Parathyroid adenoma (tissue), 2 donors: ENCODE measurements around the gene ADCK2.
"Not testable (repeated sequence)": the region's sequence is repeated elsewhere in the genome, so short reads cannot be mapped to it uniquely, and the experiment has no call there.

Experiments
- H2AFZ ChIP-seq: fragments of 300-600 bp; sonication (generic); one replicate; pipeline ENCODE4 v1.7.0; 2017; ENCODE audit warnings: antibody characterized with exemption, mild to moderate bottlenecking
- H3K27ac ChIP-seq: fragments of 300-600 bp; sonication (generic); one replicate; pipeline ENCODE4 v1.7.0; 2017
- H3K27me3 ChIP-seq: fragments of 300-600 bp; sonication (generic); one replicate; pipeline ENCODE4 v1.7.0; 2017; ENCODE audit warnings: low read length; ENCODE audit not compliant: control insufficient read depth, insufficient read depth
- H3K36me3 ChIP-seq: fragments of 300-600 bp; sonication (generic); one replicate; pipeline ENCODE4 v1.7.0; 2017; ENCODE audit warnings: low read length; ENCODE audit not compliant: control insufficient read depth, insufficient read depth
- H3K4me1 ChIP-seq: fragments of 300-600 bp; sonication (generic); one replicate; pipeline ENCODE4 v1.7.0; 2017; ENCODE audit warnings: control low read depth
- H3K4me2 ChIP-seq: fragments of 300-600 bp; sonication (generic); one replicate; pipeline ENCODE4 v1.7.0; 2017; ENCODE audit warnings: low read length
- H3K4me3 ChIP-seq: fragments of 300-600 bp; sonication (generic); one replicate; pipeline ENCODE4 v1.7.0; 2017; ENCODE audit warnings: low read depth, low read length
- H3K79me2 ChIP-seq: fragments of 300-600 bp; sonication (generic); one replicate; pipeline ENCODE4 v1.7.0; 2017; ENCODE audit warnings: control low read depth
- H3K9ac ChIP-seq: fragments of 300-600 bp; sonication (generic); one replicate; pipeline ENCODE4 v1.7.0; 2017; ENCODE audit warnings: mild to moderate bottlenecking
- H3K9me3 ChIP-seq: fragments of 300-600 bp; sonication (generic); one replicate; pipeline ENCODE4 v1.7.0; 2017; ENCODE audit warnings: low read length; ENCODE audit not compliant: control insufficient read depth
- TF ChIP-seq, protein P1 (sequence below): fragments of 300-600 bp; sonication (generic); IDR thresholded peaks from one replicate; pipeline ENCODE4 v1.7.0; 2017; ENCODE audit warnings: antibody characterized with exemption, mild to moderate bottlenecking
- donor health status: primary hyperparathyroidism.

The ADCK2 gene

DNA sequence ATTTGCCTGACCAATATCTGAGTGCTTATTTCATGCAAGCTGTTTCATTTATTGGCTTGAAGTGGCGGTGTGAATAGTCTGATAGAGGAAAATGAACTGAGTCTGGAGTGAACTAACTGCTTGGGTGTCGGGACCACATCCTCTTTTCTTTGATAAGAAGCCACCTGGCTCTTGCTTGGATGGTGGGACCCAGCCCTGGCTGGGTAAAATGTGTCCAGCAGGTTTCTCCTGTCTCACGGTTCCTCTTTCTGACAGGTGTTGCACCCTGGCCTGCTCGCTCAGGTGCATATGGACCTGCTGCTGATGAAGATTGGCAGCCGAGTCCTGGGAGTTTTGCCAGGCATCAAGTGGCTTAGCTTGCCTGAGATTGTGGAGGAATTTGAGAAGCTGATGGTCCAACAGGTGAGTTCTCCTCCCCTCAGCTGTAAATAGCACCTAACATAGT is 1.6 kb downstream of the ADCK2 start:
- H3K4me3 ChIP-seq: no peak overlapping the region
- no peak overlapping the region for H3K9ac ChIP-seq
- H3K27ac ChIP-seq: peak overlapping the region; percentile 95
- no peaks in the 10 kb centered on the region for H3K9me3 ChIP-seq
- H3K4me1 ChIP-seq: peaks cover 13% of the 10 kb centered on the region
- TF ChIP-seq, protein P1, sequence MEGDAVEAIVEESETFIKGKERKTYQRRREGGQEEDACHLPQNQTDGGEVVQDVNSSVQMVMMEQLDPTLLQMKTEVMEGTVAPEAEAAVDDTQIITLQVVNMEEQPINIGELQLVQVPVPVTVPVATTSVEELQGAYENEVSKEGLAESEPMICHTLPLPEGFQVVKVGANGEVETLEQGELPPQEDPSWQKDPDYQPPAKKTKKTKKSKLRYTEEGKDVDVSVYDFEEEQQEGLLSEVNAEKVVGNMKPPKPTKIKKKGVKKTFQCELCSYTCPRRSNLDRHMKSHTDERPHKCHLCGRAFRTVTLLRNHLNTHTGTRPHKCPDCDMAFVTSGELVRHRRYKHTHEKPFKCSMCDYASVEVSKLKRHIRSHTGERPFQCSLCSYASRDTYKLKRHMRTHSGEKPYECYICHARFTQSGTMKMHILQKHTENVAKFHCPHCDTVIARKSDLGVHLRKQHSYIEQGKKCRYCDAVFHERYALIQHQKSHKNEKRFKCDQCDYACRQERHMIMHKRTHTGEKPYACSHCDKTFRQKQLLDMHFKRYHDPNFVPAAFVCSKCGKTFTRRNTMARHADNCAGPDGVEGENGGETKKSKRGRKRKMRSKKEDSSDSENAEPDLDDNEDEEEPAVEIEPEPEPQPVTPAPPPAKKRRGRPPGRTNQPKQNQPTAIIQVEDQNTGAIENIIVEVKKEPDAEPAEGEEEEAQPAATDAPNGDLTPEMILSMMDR: no peak
- peak overlapping the region; percentile 99 for H2AFZ ChIP-seq
- H3K36me3 ChIP-seq: no peaks in the 10 kb centered on the region
- H3K79me2 ChIP-seq: peaks cover 3% of the 10 kb centered on the region
- no peaks in the 10 kb centered on the region for H3K27me3 ChIP-seq
- peak overlapping the region; percentile 85 for H3K4me2 ChIP-seq

DNA sequence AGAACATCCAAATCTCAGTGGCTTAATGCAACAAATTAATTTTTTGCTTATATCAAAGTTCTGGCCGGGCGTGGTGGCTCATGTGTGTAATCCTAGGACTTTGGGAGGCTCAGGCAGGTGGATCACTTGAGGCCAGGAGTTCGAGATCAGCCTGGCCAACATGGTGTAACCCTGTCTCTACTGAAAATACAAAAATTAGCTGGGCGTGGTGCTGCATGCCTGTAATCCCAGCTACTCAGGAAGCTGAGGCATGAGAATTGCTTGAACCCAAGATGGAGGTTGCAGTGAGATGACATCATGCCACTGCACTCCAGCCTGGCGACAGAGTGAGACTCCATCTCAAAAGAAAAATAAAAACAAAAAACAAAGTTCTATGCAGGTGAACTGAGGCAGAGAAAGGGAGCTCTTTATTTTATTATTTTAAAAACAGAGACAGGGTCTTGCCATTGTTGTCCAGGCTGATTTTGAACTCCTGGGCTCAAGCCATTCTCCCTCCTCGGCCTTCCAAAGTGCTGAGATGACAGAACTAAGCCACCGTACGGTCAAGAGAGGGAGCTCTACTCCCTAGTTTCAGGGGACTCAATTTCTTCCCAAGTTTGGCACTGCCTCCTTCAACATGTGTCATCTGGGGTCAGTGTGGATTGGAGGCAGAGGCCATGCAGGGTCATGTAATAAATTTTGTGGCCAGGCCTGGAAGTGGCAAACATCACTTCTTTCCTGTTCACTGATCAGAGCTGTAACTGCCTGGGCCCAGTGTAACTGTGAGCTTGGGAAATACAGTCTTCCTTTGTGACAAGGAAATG is 2.4 kb downstream of the ADCK2 start:
- peaks cover 13% of the 10 kb centered on the region for H3K4me1 ChIP-seq
- no peaks in the 10 kb centered on the region for H3K36me3 ChIP-seq
- H3K4me3 ChIP-seq: no peak overlapping the region
- H3K9ac ChIP-seq: no peak overlapping the region
- no peaks in the 10 kb centered on the region for H3K9me3 ChIP-seq
- no peak overlapping the region for H3K27ac ChIP-seq
- TF ChIP-seq, protein P1: peak; percentile 15
- H2AFZ ChIP-seq: no peak overlapping the region
- no peak overlapping the region for H3K4me2 ChIP-seq
- H3K27me3 ChIP-seq: no peaks in the 10 kb centered on the region
- H3K79me2 ChIP-seq: peaks cover 3% of the 10 kb centered on the region

DNA sequence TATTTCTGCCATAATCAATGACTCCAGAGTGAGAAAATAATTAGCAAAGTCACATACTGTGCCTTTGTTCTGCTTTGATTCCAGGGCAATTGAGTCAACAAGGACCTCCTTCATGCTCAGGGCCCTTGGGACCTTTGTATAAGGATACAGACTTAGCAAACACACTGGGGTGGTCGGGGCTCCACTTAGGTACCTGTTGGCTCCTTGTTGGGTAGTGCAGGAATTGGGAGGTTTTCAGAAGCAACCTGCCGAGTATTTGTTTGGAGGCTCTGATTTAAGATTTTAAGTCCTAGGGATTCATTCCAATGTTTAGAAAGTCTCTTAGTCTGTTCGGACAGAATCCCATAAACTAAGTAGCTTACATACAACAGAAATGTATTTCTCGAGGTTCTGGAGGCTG is 3.0 kb downstream of the ADCK2 start:
- no peak overlapping the region for H3K4me2 ChIP-seq
- H3K9ac ChIP-seq: no peak overlapping the region
- no peaks in the 10 kb centered on the region for H3K36me3 ChIP-seq
- TF ChIP-seq, protein P1: no peak
- no peaks in the 10 kb centered on the region for H3K9me3 ChIP-seq
- H3K4me3 ChIP-seq: no peak overlapping the region
- H3K27me3 ChIP-seq: no peaks in the 10 kb centered on the region
- peaks cover 13% of the 10 kb centered on the region for H3K4me1 ChIP-seq
- H3K79me2 ChIP-seq: peaks cover 3% of the 10 kb centered on the region
- H2AFZ ChIP-seq: no peak overlapping the region
- H3K27ac ChIP-seq: no peak overlapping the region

DNA sequence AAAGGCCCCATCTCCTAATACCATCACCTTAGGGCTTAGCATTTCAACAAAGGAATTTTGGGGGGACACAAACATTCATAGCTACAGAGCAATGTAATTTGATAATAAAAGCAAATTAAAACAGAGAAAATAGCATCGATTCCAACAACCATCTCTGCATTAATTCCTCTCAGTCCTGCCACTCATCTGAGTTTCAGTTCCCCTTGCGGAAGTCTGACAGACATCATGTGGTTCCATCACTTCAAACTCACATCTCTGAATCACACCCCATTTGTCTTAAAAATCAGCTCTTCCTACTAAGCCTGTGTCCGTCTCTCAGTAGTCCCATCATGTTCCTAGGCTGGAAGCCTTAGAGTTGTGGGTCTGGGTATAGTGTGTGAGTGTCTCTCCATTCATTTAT is 3.6 kb downstream of the ADCK2 start:
- Histone ChIP-seq H3K4me3 (no peak overlapping the region), H3K79me2 (peaks cover 3% of the 10 kb centered on the region), H3K27ac (no peak overlapping the region), H3K9ac (no peak overlapping the region), H3K4me2 (no peak overlapping the region), H3K36me3 (no peaks in the 10 kb centered on the region), H3K4me1 (peaks cover 13% of the 10 kb centered on the region), H2AFZ (no peak overlapping the region), H3K27me3 (no peaks in the 10 kb centered on the region), H3K9me3 (no peaks in the 10 kb centered on the region)
- TF ChIP-seq, protein P1: no peak

DNA sequence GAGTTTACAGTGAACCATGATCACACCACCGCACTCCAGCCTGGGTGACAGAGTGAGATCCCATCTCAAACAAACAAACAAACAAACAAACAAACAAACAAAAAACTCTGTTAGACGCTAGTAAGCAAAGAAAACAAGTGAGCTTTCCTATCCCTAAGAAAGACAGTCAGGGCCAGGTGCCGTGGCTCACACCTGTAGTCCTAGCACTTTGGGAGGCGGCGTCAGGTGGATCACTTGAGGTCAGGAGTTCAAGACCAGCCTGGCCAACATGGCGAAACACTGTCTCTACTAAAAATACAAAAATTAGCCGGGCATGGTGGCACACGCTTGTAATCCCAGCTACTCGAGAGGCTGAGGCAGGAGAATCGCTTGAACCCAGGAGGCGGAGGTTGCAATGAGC is 4.2 kb downstream of the ADCK2 start:
- H3K36me3 ChIP-seq, H3K4me2 ChIP-seq: not testable (repeated sequence)

More for the DNA sequence above, 4.2 kb downstream of the ADCK2 start:
- not testable (repeated sequence) for H3K9ac ChIP-seq, H3K27me3 ChIP-seq, H2AFZ ChIP-seq, H3K9me3 ChIP-seq, H3K4me3 ChIP-seq, H3K27ac ChIP-seq, H3K79me2 ChIP-seq
- peaks cover 12% of the 10 kb centered on the region for H3K4me1 ChIP-seq
